ENCODE measurements around the gene SLC9A3. TPM values are rescaled to one million over a fixed set of nuclear protein-coding genes. Genes with fewer than 3 reads are reported as not detected.
"Not testable (repeated sequence)": the region's sequence is repeated elsewhere in the genome, so short reads cannot be mapped to it uniquely, and the experiment has no call there.

The SLC9A3 gene
- total RNA-seq, 4 donors from 2014 or later: 2.4 to 3.8 (median 3.5) TPM

- H3K27ac ChIP-seq: no peak overlapping the region
- no peak overlapping the region for H3K4me3 ChIP-seq
- 40 to 73% methylated on average over 1 to 4 of the region's 21 CpGs for WGBS, 2 donors
Measured at GRCh38 chr5:561408-561807, 37.2 kb upstream of the SLC9A3 start.

DNA sequence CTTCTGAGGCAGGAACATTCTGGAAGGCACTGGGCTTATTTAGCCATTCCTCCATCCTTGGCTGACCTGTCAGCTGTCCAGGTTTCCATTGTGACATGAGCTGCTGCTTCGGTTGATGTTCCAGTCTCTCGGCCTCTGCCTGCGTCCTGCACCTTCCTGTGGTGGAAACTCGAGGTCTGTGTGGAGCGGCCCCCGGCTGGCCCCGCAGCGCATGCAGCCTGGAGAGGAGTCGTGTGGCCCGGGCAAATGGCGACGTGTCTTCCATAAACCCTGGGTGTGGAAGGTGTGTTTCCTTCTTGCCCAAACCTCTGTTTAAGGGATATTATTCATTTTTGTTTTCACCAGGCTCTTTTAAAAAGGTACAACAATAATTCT lies 36.5 kb upstream of the SLC9A3 start:
- H3K4me3 ChIP-seq: no peak overlapping the region
- no peak overlapping the region for H3K27ac ChIP-seq
- H3K36me3 ChIP-seq: no peaks in the 10 kb centered on the region
- WGBS, 2 donors: 76 to 83% methylated on average over 12 of the region's 12 CpGs
- H3K4me1 ChIP-seq: peaks cover 0 to 3% (median 0%) of the 10 kb centered on the region in 3 donors
- H3K9me3 ChIP-seq: no peaks in the 10 kb centered on the region
- H3K27me3 ChIP-seq: peaks cover 0 to 60% (median 3%) of the 10 kb centered on the region in 4 donors
- intact Hi-C loops (cut with DNase I): no loop called here
- DNase-seq: no peak
- no peak for TF ChIP-seq POLR2A (IDR thresholded peaks at IDR 0.05)
- TF ChIP-seq CTCF (IDR thresholded peaks at IDR 0.05): no peak

More at GRCh38 chr5:561408-561807, 37.2 kb upstream of the SLC9A3 start:
- H3K27me3 ChIP-seq: peaks cover 0 to 62% (median 3%) of the 10 kb centered on the region in 4 donors
- H3K9me3 ChIP-seq: peaks cover 0 to under 1% (median 0%) of the 10 kb centered on the region in 3 donors
- DNase-seq: no peak
- intact Hi-C loops (cut with DNase I): no loop called here
- H3K4me1 ChIP-seq: peaks cover 0 to 7% (median 0%) of the 10 kb centered on the region in 3 donors
- TF ChIP-seq CTCF (IDR thresholded peaks at IDR 0.05) (no peak), POLR2A (IDR thresholded peaks at IDR 0.05) (no peak)
- no peaks in the 10 kb centered on the region for H3K36me3 ChIP-seq

DNA sequence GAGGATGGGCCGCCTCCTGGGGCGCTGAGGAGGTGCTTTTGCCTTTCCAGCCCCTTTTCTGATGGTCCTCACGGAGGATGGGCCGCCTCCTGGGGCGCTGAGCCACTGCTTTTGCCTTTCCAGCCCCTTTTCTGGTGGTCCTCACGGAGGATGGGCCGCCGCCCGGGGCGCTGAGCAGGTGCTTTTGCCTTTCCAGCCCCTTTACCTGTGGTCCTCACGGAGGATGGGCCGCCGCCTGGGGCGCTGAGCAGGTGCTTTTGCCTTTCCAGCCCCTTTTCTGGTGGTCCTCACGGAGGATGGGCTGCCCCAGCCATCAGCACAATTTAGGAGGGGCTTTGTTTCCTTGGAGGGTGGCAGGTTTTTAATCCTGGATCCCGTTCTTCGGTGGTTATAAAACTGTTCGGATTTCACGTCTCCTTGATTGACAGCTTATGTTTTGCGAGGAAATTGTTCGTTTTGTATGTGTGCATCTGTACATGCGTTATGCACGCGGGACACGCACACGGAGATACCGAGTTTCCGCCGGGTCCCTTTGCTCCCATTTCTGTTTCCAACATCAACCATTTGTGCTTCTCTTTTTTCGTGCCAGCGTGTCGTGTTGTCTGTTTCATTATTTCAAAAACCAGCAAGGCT lies 34.7 kb upstream of the SLC9A3 start:
- no peaks in the 10 kb centered on the region for H3K36me3 ChIP-seq
- intact Hi-C loops (cut with DNase I): no loop called here
- H3K4me3 ChIP-seq: no peak overlapping the region
- H3K4me1 ChIP-seq: no peaks in the 10 kb centered on the region
- H3K9me3 ChIP-seq: no peaks in the 10 kb centered on the region
- H3K27ac ChIP-seq: no peak overlapping the region
- H3K27me3 ChIP-seq: peaks cover 0 to 53% (median 3%) of the 10 kb centered on the region in 4 donors
- 83% methylated on average over 12 to 28 of the region's 32 CpGs for WGBS, 2 donors
- no peak for DNase-seq
- no peak for TF ChIP-seq CTCF (IDR thresholded peaks at IDR 0.05)
- no peak for TF ChIP-seq POLR2A (IDR thresholded peaks at IDR 0.05)

DNA sequence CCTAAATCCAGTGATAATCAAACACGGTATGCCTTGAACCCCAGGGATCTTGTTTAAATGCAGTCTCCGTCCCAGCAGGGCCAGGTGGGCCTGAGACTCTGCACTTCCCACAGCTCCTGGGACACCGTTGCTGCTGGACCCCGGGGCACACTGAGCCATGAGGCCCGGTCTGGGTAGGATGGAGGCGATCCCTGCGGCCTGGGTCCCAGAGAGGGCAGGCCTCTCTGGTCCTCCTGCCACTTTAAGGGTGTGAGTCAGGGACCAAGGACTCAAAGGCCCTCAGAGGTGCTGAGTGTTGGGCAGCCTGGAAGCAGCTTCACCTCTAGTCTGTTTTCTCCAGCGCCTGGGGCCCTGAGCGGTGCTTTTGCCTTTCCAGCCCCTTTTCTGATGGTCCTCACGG lies 34.1 kb upstream of the SLC9A3 start:
- intact Hi-C loops (cut with DNase I): no loop called here
- Histone ChIP-seq H3K9me3 (no peaks in the 10 kb centered on the region), H3K27me3 (peaks cover 0 to 53% (median 3%) of the 10 kb centered on the region in 4 donors), H3K4me1 (no peaks in the 10 kb centered on the region), H3K36me3 (no peaks in the 10 kb centered on the region), H3K4me3 (no peak overlapping the region), H3K27ac (no peak overlapping the region)
- TF ChIP-seq POLR2A (IDR thresholded peaks at IDR 0.05): no peak
- no peak for TF ChIP-seq CTCF (IDR thresholded peaks at IDR 0.05)
- no peak for DNase-seq
- 67 to 85% methylated on average over 1 to 3 of the region's 10 CpGs for WGBS, 2 donors

- H3K4me3 ChIP-seq; H3K27ac ChIP-seq; DNase-seq; H3K36me3 ChIP-seq; intact Hi-C loops (cut with DNase I); H3K4me1 ChIP-seq; H3K9me3 ChIP-seq: not testable (repeated sequence)
- 82 to 86% methylated on average over 3 to 4 of the region's 4 CpGs for WGBS, 2 donors
- H3K27me3 ChIP-seq: peaks cover 0 to 53% (median 3%) of the 10 kb centered on the region in 4 donors
Measured at GRCh38 chr5:557917-558316, 33.7 kb upstream of the SLC9A3 start.

All from esophagus squamous epithelium (tissue), 5 donors.